ENCODE measurements around the gene ZCCHC7.

DNA sequence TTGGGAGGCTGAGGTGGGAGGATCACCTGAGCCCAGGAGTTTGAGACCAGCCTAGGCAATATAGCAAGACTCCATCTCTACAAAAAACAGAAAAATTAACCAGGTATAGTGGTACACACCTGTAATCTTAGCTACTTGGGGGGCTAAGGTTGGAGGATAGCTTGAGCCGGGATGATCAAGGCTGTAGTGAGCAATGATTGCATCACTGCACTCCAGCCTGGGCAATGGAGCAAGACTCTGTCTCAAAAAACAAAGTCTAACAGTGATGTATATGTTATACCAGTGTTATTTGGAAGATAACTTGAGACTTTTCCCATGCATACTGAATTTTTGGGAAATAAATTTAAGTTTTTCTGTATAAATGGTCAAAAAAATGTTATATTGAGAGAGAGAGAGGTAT lies 146.3 kb downstream of the ZCCHC7 start:
- no peak for TF ChIP-seq CTCF (IDR thresholded peaks at IDR 0.05 in 4 of 5, conservative IDR thresholded peaks at IDR 0.05 in 1 of 5)
- TF ChIP-seq POLR2A (IDR thresholded peaks at IDR 0.05), result no peak

Measured in gastrocnemius medialis (tissue), 4 donors.